ENCODE results near the gene ANO6.

GRCh38 chr12:45408729-45409114, 192.8 kb downstream of the ANO6 start:
- no peak for TF ChIP-seq POLR2A (IDR thresholded peaks at IDR 0.05)
- TF ChIP-seq, protein P1, sequence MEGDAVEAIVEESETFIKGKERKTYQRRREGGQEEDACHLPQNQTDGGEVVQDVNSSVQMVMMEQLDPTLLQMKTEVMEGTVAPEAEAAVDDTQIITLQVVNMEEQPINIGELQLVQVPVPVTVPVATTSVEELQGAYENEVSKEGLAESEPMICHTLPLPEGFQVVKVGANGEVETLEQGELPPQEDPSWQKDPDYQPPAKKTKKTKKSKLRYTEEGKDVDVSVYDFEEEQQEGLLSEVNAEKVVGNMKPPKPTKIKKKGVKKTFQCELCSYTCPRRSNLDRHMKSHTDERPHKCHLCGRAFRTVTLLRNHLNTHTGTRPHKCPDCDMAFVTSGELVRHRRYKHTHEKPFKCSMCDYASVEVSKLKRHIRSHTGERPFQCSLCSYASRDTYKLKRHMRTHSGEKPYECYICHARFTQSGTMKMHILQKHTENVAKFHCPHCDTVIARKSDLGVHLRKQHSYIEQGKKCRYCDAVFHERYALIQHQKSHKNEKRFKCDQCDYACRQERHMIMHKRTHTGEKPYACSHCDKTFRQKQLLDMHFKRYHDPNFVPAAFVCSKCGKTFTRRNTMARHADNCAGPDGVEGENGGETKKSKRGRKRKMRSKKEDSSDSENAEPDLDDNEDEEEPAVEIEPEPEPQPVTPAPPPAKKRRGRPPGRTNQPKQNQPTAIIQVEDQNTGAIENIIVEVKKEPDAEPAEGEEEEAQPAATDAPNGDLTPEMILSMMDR (IDR thresholded peaks at IDR 0.05): no peak
